Stimulated activated CD8-positive, alpha-beta memory T cell treated with anti-CD3 and anti-CD28 coated beads, Interleukin-12 subunit alpha, Interleukin-12 subunit beta, amount 100 ng/mL, for 1 hour (primary cell): Measurements from ENCODE around the gene SRSF4.

Experiments used
- DNase-seq: peaks from one replicate; pipeline ENCODE4 v3.0.0-alpha.2; 2020; ENCODE audit warnings: low read depth

SRSF4 gene

GRCh38 chr1:29200906-29201594 lies 19.4 kb upstream of the SRSF4 start:
- DNase-seq = no peak

GRCh38 chr1:29197993-29198392 lies 16.3 kb upstream of the SRSF4 start:
- no peak for DNase-seq

GRCh38 chr1:29197590-29197924 lies 15.9 kb upstream of the SRSF4 start:
- no peak for DNase-seq

GRCh38 chr1:29196863-29197589 lies 15.3 kb upstream of the SRSF4 start:
- no peak for DNase-seq

- no peak for DNase-seq
These were observed 14.2 kb upstream of the SRSF4 start for GRCh38 chr1:29195881-29196291.

- no peak for DNase-seq
These were observed 12.3 kb upstream of the SRSF4 start for GRCh38 chr1:29193879-29194455.

GRCh38 chr1:29190718-29191117 lies 9.0 kb upstream of the SRSF4 start:
- no peak for DNase-seq

GRCh38 chr1:29186707-29187106 lies 5.0 kb upstream of the SRSF4 start:
- DNase-seq = no peak

- no peak for DNase-seq
These were observed 4.6 kb upstream of the SRSF4 start for GRCh38 chr1:29186252-29186651.

GRCh38 chr1:29183287-29183686 lies 1.6 kb upstream of the SRSF4 start:
- no peak for DNase-seq

- DNase-seq = no peak
These were observed 945 bp downstream of the SRSF4 start for GRCh38 chr1:29180497-29181412.

GRCh38 chr1:29179641-29180184 lies 2.0 kb downstream of the SRSF4 start:
- no peak for DNase-seq

GRCh38 chr1:29177022-29177705 lies 4.5 kb downstream of the SRSF4 start:
- no peak for DNase-seq

GRCh38 chr1:29176576-29176975 lies 5.1 kb downstream of the SRSF4 start:
- DNase-seq = no peak

- no peak for DNase-seq
These were observed 9.2 kb downstream of the SRSF4 start for GRCh38 chr1:29172415-29172939.

GRCh38 chr1:29171521-29171920 lies 10.2 kb downstream of the SRSF4 start:
- DNase-seq = no peak

GRCh38 chr1:29171089-29171488 lies 10.6 kb downstream of the SRSF4 start:
- DNase-seq = no peak

GRCh38 chr1:29169976-29170375 lies 11.7 kb downstream of the SRSF4 start:
- DNase-seq = no peak

- no peak for DNase-seq
These were observed 13.8 kb downstream of the SRSF4 start for GRCh38 chr1:29167904-29168303.

GRCh38 chr1:29166291-29166878 lies 15.3 kb downstream of the SRSF4 start:
- DNase-seq = no peak

- no peak for DNase-seq
These were observed 17.1 kb downstream of the SRSF4 start for GRCh38 chr1:29164588-29164987.
